Naive B cell (primary cell): ENCODE measurements around the gene PEX11A. TPM values are rescaled to one million over a fixed set of nuclear protein-coding genes. Genes with fewer than 3 reads are reported as not detected.

Experiments used
- ATAC-seq, 2 donors: fragments of 150-1000 bp; cut with Tn5 transposase; 2 replicates each; pipeline ENCODE4 v1.10.0; 2021; ENCODE audit warnings: low read depth in 2 of 2, mild to moderate bottlenecking in 2 of 2, moderate library complexity in 2 of 2
- DNase-seq: peaks from one replicate; pipeline ENCODE4 v3.0.0; 2022
- H3K27ac Mint-ChIP-seq, 6 donors: one replicate each; pipeline ENCODE4 v1.8.0; 2020 to 2022; ENCODE audit warnings: mild to moderate bottlenecking in 6 of 6, mixed read lengths in 6 of 6, moderate library complexity in 5 of 6, inconsistent platforms in 2 of 6
- H3K27me3 Mint-ChIP-seq, 3 donors: one replicate each; pipeline ENCODE4 v1.8.0; 2021 to 2022; ENCODE audit warnings: mixed read lengths in 3 of 3, mild to moderate bottlenecking in 1 of 3
- H3K36me3 Mint-ChIP-seq, 2 donors: one replicate each; pipeline ENCODE4 v1.8.0; 2020 to 2022; ENCODE audit warnings: mixed read lengths in 2 of 2, inconsistent platforms in 1 of 2, mild to moderate bottlenecking in 1 of 2
- H3K4me1 Mint-ChIP-seq, 3 donors: one replicate each; pipeline ENCODE4 v1.8.0; 2020 to 2022; ENCODE audit warnings: mixed read lengths in 3 of 3, inconsistent platforms in 1 of 3, mild to moderate bottlenecking in 1 of 3, moderate library complexity in 1 of 3
- H3K4me3 Mint-ChIP-seq, 8 donors: one replicate each; pipeline ENCODE4 v1.8.0; 2020 to 2022; ENCODE audit warnings: mild to moderate bottlenecking in 8 of 8, mixed read lengths in 8 of 8, moderate library complexity in 8 of 8, inconsistent platforms in 2 of 8
- H3K9me3 Mint-ChIP-seq, 7 donors: one replicate each; pipeline ENCODE4 v1.8.0; 2020 to 2022; ENCODE audit warnings: mixed read lengths in 7 of 7, mild to moderate bottlenecking in 5 of 7, inconsistent platforms in 2 of 7, moderate library complexity in 1 of 7
- polyA plus RNA-seq, 6 donors: library from polyadenylated mRNA; unstranded; fragments of 300-500 nt; fragmentation: Illumina TruSeq; gene quantifications; one replicate each; pipeline ENCODE4 v1.2.3, GENCODE V29; 2021; ENCODE audit warnings: low read depth in 6 of 6

The PEX11A gene
- polyA plus RNA-seq, 6 donors from 2014 or later, result 0.98 to 3.5 (median 1.7) TPM; not detected in 1

DNA sequence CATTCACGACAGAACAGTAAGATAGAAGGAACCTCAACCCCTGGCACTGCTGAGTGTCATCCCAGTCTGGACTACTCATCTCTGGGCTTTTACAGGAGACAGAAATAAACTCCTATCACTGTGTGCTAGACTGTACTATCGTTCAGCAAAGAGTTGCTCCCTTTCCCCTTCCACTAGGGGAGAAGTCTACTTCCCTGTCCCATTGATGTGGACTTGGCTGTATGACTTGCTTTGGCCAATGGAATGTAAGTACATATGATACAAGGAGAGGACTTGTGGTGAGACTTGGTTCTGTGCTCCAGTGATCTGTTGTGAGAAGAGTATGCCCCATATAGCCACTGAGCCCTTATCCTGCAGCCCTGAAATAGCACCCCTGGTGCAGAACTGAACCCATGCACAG, 30.0 kb downstream of the PEX11A start:
- ATAC-seq, result no peak

GRCh38 chr15:89659295-89659694, 31.3 kb downstream of the PEX11A start:
- no peak for ATAC-seq
- Mint-ChIP-seq H3K27ac (peak overlapping the region in 1 of 6 donors; percentile 1), H3K36me3 (peaks cover 0 to 4% of the 10 kb centered on the region in 2 donors), H3K4me1 (peaks cover 6 to 13% (median 10%) of the 10 kb centered on the region in 3 donors), H3K9me3 (peaks cover 0 to 2% (median 0%) of the 10 kb centered on the region in 7 donors), H3K4me3 (no peak overlapping the region), H3K27me3 (peaks cover 57 to 62% (median 59%) of the 10 kb centered on the region in 3 donors)
- DNase-seq, result no peak

More for the DNA sequence above, 30.0 kb downstream of the PEX11A start:
- peaks cover 0 to 4% of the 10 kb centered on the region in 2 donors for H3K36me3 Mint-ChIP-seq
- no peak overlapping the region for H3K4me3 Mint-ChIP-seq
- peaks cover 0 to 11% (median 7%) of the 10 kb centered on the region in 3 donors for H3K4me1 Mint-ChIP-seq
- no peak for DNase-seq
- no peak overlapping the region for H3K27ac Mint-ChIP-seq
- peaks cover 0 to 2% (median 0%) of the 10 kb centered on the region in 7 donors for H3K9me3 Mint-ChIP-seq
- peaks cover 58 to 61% (median 59%) of the 10 kb centered on the region in 3 donors for H3K27me3 Mint-ChIP-seq

- no peak overlapping the region for H3K4me3 Mint-ChIP-seq
- DNase-seq (no peak), ATAC-seq (no peak)
- H3K36me3 Mint-ChIP-seq, result peaks cover 0 to 4% of the 10 kb centered on the region in 2 donors
- H3K4me1 Mint-ChIP-seq, result peaks cover 9 to 17% (median 12%) of the 10 kb centered on the region in 3 donors
- no peak overlapping the region for H3K27ac Mint-ChIP-seq
- peaks cover 60 to 73% (median 63%) of the 10 kb centered on the region in 3 donors for H3K27me3 Mint-ChIP-seq
- H3K9me3 Mint-ChIP-seq, result peaks cover 0 to 2% (median 0%) of the 10 kb centered on the region in 7 donors
Measured at GRCh38 chr15:89657686-89658200, 32.8 kb downstream of the PEX11A start.

DNA sequence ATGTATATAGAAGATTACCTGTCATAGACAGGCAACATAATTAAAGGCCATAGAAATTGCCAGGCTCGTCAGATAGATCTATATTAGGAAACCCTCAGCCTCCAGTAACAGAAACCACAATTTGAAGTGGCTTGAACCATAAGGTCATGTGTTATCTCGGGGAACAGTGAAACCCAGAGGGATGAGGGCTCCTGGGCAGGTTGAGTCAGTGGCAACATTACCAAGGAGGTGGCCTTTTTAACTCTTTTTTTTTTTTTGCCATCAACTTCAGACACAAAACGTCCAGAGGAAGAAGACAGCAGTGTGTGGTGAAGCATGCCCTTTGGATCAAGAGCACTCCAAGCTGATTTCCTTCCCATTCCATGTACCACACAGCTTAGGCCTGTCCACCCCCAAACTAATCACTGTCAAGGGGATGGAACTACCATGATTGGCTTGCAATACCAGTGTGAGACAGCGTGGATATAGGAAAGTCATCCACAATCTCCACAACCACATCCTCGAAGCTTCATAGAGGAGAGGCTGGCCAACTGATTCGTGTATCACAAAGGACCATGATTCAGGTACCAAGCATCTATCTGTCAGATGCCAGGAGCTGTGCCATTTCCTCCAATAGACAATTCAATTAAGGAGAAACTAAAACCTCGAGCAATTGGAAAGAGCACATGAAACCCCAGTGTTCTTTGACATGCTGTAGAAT, 34.3 kb downstream of the PEX11A start:
- Mint-ChIP-seq H3K36me3 (peaks cover 0 to 4% of the 10 kb centered on the region in 2 donors), H3K4me3 (peak overlapping the region in 6 of 8 donors; percentile 62 to 81 (median 76)), H3K9me3 (peaks cover 0 to 2% (median 0%) of the 10 kb centered on the region in 7 donors), H3K27me3 (peaks cover 50 to 75% (median 62%) of the 10 kb centered on the region in 3 donors), H3K4me1 (peaks cover 9 to 17% (median 12%) of the 10 kb centered on the region in 3 donors), H3K27ac (no peak overlapping the region)
- DNase-seq, result no peak
- no peak for ATAC-seq

DNA sequence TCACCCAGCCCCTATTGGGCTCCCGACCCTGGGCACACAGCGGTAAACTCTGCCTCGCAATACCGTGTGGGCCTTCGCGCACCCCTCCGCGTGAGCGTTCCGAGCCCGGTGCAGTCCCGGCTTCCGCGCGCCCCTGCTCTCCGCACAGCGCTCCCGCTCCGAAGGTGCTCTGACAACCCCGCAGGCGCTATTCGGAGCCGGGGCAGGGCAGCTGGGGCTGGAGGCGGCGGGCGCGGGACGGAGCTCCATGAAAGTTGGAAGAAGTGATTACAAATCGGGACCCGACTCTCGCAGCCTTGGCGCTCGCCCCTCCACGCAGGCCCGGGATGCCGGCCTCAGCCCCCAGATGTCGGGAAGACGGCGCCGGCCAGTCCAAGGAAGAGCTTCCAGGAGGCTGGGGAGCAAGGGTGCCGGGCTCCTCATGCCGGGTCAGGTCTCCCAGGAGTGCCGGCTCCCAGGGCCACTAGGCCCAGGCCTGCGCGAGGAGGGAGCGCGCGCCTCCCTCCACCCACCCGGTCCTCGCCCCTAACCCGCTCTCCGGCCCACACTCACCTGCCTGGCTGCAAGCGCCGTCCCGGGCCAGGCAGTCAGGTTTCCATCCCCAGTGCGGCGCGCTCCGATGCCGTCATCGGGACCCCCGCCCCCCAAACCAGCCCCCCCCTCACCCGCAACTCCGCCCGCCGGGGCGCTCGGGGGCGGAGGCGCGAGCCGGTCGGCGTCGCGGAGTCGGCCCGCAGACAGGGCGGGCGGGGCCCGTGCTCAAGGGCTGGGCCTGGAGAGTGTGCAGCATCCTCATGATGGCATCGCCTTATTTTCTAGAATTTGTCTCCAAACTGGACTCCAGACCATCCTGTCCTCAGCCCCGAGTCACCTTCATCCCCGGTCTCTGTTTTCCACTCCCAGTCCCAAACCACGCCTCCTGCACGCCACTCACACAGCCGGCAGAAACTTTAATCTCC, 35.4 kb downstream of the PEX11A start, which contains the start of gene KIF7:
Gene KIF7 (minus strand): TSS at position 621 of the 959 bp plus-strand sequence. CDS start 2,537 bp downstream, outside the sequence.
- H3K27ac Mint-ChIP-seq, result peak within 1 kb of the TSS in 1 of 6 donors; percentile 44
- DNase-seq (no peak), ATAC-seq (peak in 1 of 2 donors; percentile 49)
- H3K27me3 Mint-ChIP-seq, result peaks cover 42 to 70% (median 54%) of the 10 kb centered on the region in 3 donors
- peak within 1 kb of the TSS; percentile 62 to 87 (median 76) for H3K4me3 Mint-ChIP-seq
- peaks cover 0 to 2% (median 0%) of the 10 kb centered on the region in 7 donors for H3K9me3 Mint-ChIP-seq
- peaks cover 9 to 17% (median 12%) of the 10 kb centered on the region in 3 donors for H3K4me1 Mint-ChIP-seq
- H3K36me3 Mint-ChIP-seq, result peaks cover 0 to 4% of the 10 kb centered on the region in 2 donors

DNA sequence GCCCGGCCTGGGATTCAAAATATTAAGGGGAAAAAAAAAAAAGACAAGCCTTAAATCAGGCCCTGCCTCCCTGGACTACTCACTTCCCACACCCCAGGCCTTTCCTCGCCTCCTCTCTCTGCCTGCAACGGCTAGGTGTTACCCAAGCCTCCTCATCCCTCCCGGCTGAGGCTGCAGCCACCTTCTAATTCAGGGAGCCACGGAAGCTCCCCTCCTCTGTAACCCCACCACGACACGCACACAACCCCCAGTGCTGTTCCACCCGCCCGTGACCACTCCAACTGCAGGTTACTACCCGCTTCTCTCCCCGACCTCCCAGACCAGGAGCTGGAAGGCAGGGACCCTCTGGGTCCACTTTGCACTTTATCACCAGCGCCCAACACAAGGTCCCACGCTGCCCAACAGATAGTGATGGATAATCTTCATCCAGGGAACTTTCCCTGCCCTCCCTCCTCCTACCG, 36.2 kb downstream of the PEX11A start:
- no peak for ATAC-seq
- peaks cover 9 to 17% (median 12%) of the 10 kb centered on the region in 3 donors for H3K4me1 Mint-ChIP-seq
- peaks cover 0 to 2% (median 0%) of the 10 kb centered on the region in 7 donors for H3K9me3 Mint-ChIP-seq

DNA sequence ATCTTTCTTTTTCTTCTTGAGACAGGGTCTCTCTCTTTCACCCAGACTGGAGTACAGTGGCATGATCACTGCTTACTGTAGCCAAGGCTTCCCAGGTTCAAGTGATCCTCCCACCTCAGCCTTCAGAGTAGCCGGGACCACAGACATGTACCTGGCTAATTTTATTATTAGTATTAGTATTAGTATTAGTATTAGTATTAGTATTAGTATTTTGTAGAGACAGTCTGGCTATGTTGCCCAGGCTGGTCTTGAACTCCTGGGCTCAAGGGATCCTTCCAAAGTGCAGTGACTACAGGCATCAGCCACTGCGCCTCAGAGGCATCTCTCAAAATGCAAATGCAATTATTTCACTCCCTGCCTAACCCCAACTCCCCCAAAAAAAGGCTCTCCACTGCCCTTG, 37.0 kb downstream of the PEX11A start:
- Mint-ChIP-seq H3K36me3 (peaks cover 0 to 4% of the 10 kb centered on the region in 2 donors), H3K4me1 (peaks cover 9 to 17% (median 12%) of the 10 kb centered on the region in 3 donors), H3K27me3 (peaks cover 30 to 59% (median 46%) of the 10 kb centered on the region in 3 donors), H3K4me3 (peak overlapping the region in 2 of 8 donors; percentile 42 to 54), H3K27ac (no peak overlapping the region), H3K9me3 (no peaks in the 10 kb centered on the region)
- DNase-seq (no peak), ATAC-seq (no peak)

More for the DNA sequence above, 36.2 kb downstream of the PEX11A start:
- DNase-seq, result no peak
- H3K27ac Mint-ChIP-seq, result no peak overlapping the region
- H3K27me3 Mint-ChIP-seq, result peaks cover 36 to 64% (median 51%) of the 10 kb centered on the region in 3 donors
- peak overlapping the region in 7 of 8 donors; percentile 19 to 72 (median 60) for H3K4me3 Mint-ChIP-seq
- peaks cover 0 to 4% of the 10 kb centered on the region in 2 donors for H3K36me3 Mint-ChIP-seq

DNA sequence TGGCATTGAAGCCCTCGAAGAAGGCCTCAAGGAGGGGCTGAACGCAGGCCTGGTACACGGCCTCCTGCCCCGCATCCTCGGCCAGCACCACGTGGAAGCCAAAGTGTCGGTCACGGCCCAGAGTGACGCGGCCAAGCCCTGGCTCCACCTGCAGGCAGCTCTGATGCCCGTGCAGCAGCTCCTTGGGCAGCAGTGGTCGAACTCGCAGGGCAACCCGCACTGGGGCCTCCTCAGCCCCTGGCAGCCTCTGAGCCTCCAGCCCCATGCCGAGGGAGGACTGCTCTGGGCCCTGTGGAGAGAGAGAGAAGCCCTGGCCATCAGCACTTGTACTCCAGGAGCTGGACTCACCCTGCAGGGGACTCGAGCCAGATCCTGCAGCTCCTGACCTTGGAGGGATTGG, 37.9 kb downstream of the PEX11A start:
- peaks cover 0 to 4% of the 10 kb centered on the region in 2 donors for H3K36me3 Mint-ChIP-seq
- H3K9me3 Mint-ChIP-seq, result no peaks in the 10 kb centered on the region
- no peak overlapping the region for H3K4me3 Mint-ChIP-seq
- no peak for ATAC-seq
- H3K27me3 Mint-ChIP-seq, result peaks cover 26 to 53% (median 41%) of the 10 kb centered on the region in 3 donors
- peaks cover 9 to 18% (median 12%) of the 10 kb centered on the region in 3 donors for H3K4me1 Mint-ChIP-seq
- DNase-seq, result no peak
- H3K27ac Mint-ChIP-seq, result no peak overlapping the region

DNA sequence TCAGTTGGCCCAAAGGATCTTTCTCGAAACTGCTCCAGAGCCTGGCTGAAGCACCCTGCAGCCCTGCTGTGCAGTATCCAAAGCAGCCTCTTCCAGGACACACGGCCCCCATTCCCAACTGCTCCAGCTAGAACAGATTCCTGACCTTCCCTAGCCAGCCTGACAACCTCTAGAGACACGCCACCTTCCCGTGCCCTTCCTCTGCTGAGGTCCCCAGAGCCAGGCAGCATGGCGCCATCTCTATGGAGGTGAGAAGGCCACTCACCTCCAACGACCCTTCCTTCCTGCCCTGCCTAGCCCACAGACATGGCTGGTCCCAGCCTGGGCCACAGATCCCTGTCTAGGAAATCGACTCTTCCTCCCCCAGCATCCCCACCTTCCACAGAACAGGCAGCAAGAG, 38.4 kb downstream of the PEX11A start:
- peak overlapping the region in 1 of 8 donors; percentile 44 for H3K4me3 Mint-ChIP-seq
- H3K27me3 Mint-ChIP-seq, result peaks cover 21 to 51% (median 42%) of the 10 kb centered on the region in 3 donors
- no peaks in the 10 kb centered on the region for H3K9me3 Mint-ChIP-seq
- no peak for ATAC-seq
- peaks cover 14 to 20% (median 14%) of the 10 kb centered on the region in 3 donors for H3K4me1 Mint-ChIP-seq
- H3K36me3 Mint-ChIP-seq, result peaks cover 0 to 4% of the 10 kb centered on the region in 2 donors
- no peak for DNase-seq
- H3K27ac Mint-ChIP-seq, result no peak overlapping the region

- H3K4me1 Mint-ChIP-seq, result peaks cover 10 to 15% (median 13%) of the 10 kb centered on the region in 3 donors
- H3K4me3 Mint-ChIP-seq, result no peak overlapping the region
Measured at GRCh38 chr15:89649716-89650115, 40.8 kb downstream of the PEX11A start.

GRCh38 chr15:89649013-89649625, 41.4 kb downstream of the PEX11A start:
- Mint-ChIP-seq H3K4me3 (no peak overlapping the region), H3K36me3 (no peaks in the 10 kb centered on the region), H3K27ac (no peak overlapping the region), H3K27me3 (peaks cover 6 to 30% (median 27%) of the 10 kb centered on the region in 3 donors), H3K4me1 (peaks cover 4 to 9% (median 7%) of the 10 kb centered on the region in 3 donors), H3K9me3 (no peaks in the 10 kb centered on the region)
- ATAC-seq (no peak), DNase-seq (no peak)

More at GRCh38 chr15:89649716-89650115, 40.8 kb downstream of the PEX11A start:
- ATAC-seq, result no peak
- Mint-ChIP-seq H3K27me3 (peaks cover 12 to 36% (median 33%) of the 10 kb centered on the region in 3 donors), H3K27ac (no peak overlapping the region), H3K9me3 (no peaks in the 10 kb centered on the region), H3K36me3 (no peaks in the 10 kb centered on the region)
- DNase-seq, result no peak
